Ishikawa (cell line): ENCODE measurements around the gene CD6.
A peak's percentile ranks its signal among the peaks of the same experiment; 100 is the strongest.

Experiments used
- CEBPB ChIP-seq: IDR thresholded peaks from 2 replicates; pipeline ENCODE4 v1.6.1; 2012
- CREB1 ChIP-seq: IDR thresholded peaks from 2 replicates; pipeline ENCODE4 v1.6.1; 2012; ENCODE audit warnings: low read depth
- EGR1 ChIP-seq: IDR thresholded peaks from 2 replicates; pipeline ENCODE4 v1.6.1; 2012
- EP300 ChIP-seq: IDR thresholded peaks from 2 replicates; pipeline ENCODE4 v1.6.1; 2012; ENCODE audit warnings: borderline replicate concordance
- FOXM1 ChIP-seq: IDR thresholded peaks from 2 replicates; pipeline ENCODE4 v1.6.1; 2012; ENCODE audit warnings: low read depth, borderline replicate concordance
- NFIC ChIP-seq: IDR thresholded peaks from 2 replicates; pipeline ENCODE4 v1.6.1; 2012
- RAD21 ChIP-seq: IDR thresholded peaks from 2 replicates; pipeline ENCODE4 v1.6.1; 2012; ENCODE audit warnings: low read depth
- TAF1 ChIP-seq: IDR thresholded peaks from 2 replicates; pipeline ENCODE4 v1.6.1; 2012; ENCODE audit warnings: low read depth, mild to moderate bottlenecking
- TCF12 ChIP-seq: IDR thresholded peaks from 2 replicates; pipeline ENCODE4 v1.6.1; 2012; ENCODE audit warnings: low read depth
- TEAD4 ChIP-seq: IDR thresholded peaks from 2 replicates; pipeline ENCODE4 v1.6.1; 2012
- YY1 ChIP-seq: IDR thresholded peaks from 2 replicates; pipeline ENCODE4 v1.6.1; 2012; ENCODE audit warnings: low read depth
- ZBTB7A ChIP-seq: IDR thresholded peaks from 2 replicates; pipeline ENCODE4 v1.6.1; 2012; ENCODE audit warnings: low read depth
- TF ChIP-seq, protein P1 (sequence below): IDR thresholded peaks from 2 replicates; pipeline ENCODE4 v1.6.1; 2012
- TF ChIP-seq, protein P2 (sequence below): IDR thresholded peaks from 2 replicates; pipeline ENCODE4 v1.6.1; 2012
- TF ChIP-seq, protein P3 (sequence below): IDR thresholded peaks from 2 replicates; pipeline ENCODE4 v1.6.1; 2012; ENCODE audit warnings: low read depth, mild to moderate bottlenecking

CD6 gene

DNA sequence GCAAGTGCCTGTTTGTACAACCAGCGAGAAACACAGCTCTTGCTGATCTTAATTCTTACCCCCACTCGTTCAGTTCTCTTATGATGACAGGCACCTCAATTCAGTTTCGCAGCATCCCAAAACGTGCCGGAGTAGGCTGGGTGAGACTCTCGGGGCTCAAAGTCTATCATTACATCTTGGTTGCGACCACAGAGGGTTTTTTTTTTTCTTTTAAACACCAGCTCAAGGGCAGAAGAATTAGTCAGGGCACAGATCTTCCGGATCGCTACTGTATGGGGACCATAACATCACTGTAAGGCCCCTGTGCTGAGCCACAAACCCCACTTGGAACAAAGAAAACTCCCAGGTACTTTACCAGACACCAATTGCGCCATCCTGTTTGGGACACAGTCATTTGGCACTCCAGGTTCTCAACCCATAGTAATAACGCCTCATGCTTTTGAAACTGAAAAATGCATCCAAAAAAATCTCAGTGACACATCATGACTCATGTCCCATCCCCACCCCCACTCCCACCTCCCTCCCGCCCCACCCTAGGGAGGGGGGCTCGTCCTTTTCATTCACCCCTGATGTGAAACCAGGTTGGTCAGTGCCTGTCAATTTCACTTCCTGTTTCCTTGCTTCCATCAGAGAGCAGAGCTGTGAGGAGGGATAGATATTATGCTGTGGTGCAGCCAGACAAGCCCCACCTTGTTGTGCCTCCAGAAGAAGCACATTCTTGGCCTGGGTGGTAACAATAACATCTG, 89.8 kb downstream of the CD6 start:
- TF ChIP-seq ZBTB7A (no peak), CEBPB (0 out of 2 replicates have a peak, but pooled peaks have one; percentile 7)

DNA sequence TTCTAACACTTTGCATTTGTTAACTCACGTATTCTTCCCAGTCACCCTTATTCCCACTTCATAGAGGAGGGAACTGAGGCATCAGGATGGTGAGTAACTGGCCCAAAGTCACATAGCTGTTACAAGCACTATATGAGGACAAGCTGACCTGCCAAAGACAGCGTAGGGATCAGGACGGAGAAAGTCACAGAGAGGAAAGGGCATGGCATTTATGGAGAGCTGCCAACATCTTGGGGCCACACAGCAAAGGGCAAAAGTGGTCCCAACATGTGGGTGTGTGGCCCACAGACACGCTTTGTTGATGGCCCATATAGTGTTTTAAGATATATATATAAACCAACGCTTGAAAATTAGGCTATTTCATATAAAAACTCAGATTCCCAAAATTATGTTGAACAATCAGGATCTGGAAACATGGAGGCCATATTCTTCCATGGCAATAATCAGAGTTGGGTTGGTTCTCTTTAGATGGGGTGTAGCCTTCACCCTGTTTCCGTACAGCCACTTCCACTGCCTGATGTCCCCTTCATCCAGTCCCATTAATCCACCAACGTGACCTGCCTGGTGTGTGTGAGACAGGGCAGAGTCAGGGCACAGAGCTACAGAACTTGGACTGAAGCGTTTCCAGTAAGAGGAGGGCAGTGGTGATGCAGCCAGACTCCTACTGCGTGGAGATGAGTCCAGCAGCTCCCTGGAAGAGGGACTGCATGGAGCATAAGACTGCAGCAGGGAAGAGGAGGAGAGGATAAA, 90.9 kb downstream of the CD6 start:
- TF ChIP-seq FOXM1, result no peak
- no peak for TF ChIP-seq TCF12
- TF ChIP-seq ZBTB7A, result no peak
- TF ChIP-seq, protein P1, sequence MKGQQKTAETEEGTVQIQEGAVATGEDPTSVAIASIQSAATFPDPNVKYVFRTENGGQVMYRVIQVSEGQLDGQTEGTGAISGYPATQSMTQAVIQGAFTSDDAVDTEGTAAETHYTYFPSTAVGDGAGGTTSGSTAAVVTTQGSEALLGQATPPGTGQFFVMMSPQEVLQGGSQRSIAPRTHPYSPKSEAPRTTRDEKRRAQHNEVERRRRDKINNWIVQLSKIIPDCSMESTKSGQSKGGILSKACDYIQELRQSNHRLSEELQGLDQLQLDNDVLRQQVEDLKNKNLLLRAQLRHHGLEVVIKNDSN, result no peak
- no peak for TF ChIP-seq NFIC
- no peak for TF ChIP-seq EP300

DNA sequence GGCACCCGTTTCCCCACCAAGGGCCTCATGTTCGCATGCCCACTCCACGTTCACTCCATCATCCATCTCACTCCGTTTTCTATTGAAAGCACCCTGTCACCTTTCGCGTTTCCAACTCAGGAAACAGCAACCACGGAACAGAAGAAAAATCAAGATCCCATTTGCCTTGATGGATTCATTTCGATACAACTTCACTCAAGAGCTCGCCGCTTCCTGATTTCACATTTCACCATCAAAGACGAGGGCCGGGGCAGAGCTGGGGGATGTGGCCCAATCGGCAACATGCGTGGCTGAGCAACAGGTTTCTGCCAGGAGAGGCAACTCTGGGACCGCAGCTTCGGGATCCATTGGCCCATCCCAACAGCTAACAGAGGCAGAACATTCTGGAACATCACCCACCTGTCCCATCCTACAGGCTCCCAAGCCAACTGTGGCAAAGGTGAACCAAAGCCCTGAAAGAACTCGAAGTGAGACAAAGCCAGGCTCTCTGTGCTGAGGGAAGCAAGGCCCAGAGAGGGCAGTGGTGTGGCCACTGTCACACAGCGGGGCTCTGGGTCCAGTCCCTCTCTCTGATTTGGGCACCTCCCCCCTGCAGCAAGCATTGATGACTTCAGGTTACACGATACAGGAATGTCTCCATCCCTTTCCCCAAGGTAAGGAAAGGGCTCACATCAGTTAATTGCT, 94.6 kb downstream of the CD6 start:
- TF ChIP-seq, protein P1, result no peak
- TF ChIP-seq EP300, result no peak
- TF ChIP-seq EGR1, result no peak
- TF ChIP-seq, protein P2, sequence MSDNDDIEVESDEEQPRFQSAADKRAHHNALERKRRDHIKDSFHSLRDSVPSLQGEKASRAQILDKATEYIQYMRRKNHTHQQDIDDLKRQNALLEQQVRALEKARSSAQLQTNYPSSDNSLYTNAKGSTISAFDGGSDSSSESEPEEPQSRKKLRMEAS, result no peak
- TF ChIP-seq RAD21, result no peak
- TF ChIP-seq NFIC, result no peak
- no peak for TF ChIP-seq CREB1
- TF ChIP-seq, protein P3, sequence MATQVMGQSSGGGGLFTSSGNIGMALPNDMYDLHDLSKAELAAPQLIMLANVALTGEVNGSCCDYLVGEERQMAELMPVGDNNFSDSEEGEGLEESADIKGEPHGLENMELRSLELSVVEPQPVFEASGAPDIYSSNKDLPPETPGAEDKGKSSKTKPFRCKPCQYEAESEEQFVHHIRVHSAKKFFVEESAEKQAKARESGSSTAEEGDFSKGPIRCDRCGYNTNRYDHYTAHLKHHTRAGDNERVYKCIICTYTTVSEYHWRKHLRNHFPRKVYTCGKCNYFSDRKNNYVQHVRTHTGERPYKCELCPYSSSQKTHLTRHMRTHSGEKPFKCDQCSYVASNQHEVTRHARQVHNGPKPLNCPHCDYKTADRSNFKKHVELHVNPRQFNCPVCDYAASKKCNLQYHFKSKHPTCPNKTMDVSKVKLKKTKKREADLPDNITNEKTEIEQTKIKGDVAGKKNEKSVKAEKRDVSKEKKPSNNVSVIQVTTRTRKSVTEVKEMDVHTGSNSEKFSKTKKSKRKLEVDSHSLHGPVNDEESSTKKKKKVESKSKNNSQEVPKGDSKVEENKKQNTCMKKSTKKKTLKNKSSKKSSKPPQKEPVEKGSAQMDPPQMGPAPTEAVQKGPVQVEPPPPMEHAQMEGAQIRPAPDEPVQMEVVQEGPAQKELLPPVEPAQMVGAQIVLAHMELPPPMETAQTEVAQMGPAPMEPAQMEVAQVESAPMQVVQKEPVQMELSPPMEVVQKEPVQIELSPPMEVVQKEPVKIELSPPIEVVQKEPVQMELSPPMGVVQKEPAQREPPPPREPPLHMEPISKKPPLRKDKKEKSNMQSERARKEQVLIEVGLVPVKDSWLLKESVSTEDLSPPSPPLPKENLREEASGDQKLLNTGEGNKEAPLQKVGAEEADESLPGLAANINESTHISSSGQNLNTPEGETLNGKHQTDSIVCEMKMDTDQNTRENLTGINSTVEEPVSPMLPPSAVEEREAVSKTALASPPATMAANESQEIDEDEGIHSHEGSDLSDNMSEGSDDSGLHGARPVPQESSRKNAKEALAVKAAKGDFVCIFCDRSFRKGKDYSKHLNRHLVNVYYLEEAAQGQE, result no peak
- no peak for TF ChIP-seq FOXM1
- no peak for TF ChIP-seq YY1
- TF ChIP-seq ZBTB7A, result no peak
- TF ChIP-seq TEAD4, result no peak
- TF ChIP-seq TCF12, result no peak
- no peak for TF ChIP-seq TAF1
- no peak for TF ChIP-seq CEBPB

DNA sequence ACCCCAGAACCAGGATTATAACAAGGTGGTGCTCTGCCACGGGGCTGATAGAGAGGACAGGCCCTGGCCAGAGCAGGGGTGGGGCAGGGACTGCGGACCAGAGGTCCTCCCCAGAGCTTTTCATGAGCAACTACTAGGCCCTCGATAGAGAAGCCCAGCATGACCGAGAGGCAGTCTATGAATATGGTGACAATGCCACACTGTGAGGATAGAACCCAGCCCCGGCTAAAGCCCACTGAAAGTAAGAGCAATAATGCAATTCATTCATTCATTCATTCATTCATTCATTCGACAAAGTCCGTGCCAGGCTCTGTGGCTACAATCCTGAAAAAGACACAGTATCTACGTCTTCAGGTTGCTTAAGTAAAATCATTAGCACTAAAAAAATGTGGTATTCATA, 95.2 kb downstream of the CD6 start:
- TF ChIP-seq, protein P1, result no peak
- TF ChIP-seq, protein P3, result no peak
- TF ChIP-seq, protein P2, result no peak
- TF ChIP-seq YY1 (no peak), CEBPB (no peak), EP300 (no peak), NFIC (no peak), FOXM1 (no peak), TAF1 (no peak), TEAD4 (no peak), CREB1 (no peak), EGR1 (no peak)
